ENCODE data around the gene IFI35.

DNA sequence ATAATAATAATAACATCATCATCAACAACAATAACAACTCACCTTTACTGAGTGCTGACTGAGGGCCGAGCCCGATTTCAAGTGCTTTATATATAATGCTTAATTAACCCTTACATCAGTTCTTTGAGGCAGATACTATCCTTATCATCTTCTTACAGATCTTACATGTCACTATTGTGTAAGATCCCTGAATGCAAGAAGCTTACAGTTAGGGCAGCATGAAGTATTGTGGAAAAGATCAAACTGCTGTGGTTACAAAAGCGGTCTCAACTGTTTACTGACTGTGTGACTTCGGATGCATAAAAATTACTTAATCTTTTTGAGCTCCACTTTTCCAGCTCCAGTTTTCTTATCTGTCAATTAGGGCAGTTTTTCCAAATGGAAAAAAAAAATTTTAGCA lies 12.3 kb downstream of the IFI35 start:
- TF ChIP-seq, protein P1, sequence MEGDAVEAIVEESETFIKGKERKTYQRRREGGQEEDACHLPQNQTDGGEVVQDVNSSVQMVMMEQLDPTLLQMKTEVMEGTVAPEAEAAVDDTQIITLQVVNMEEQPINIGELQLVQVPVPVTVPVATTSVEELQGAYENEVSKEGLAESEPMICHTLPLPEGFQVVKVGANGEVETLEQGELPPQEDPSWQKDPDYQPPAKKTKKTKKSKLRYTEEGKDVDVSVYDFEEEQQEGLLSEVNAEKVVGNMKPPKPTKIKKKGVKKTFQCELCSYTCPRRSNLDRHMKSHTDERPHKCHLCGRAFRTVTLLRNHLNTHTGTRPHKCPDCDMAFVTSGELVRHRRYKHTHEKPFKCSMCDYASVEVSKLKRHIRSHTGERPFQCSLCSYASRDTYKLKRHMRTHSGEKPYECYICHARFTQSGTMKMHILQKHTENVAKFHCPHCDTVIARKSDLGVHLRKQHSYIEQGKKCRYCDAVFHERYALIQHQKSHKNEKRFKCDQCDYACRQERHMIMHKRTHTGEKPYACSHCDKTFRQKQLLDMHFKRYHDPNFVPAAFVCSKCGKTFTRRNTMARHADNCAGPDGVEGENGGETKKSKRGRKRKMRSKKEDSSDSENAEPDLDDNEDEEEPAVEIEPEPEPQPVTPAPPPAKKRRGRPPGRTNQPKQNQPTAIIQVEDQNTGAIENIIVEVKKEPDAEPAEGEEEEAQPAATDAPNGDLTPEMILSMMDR (IDR thresholded peaks at IDR 0.05): no peak
- TF ChIP-seq POLR2A (IDR thresholded peaks at IDR 0.05): no peak
